Neural progenitor cell (in vitro differentiated cells): ENCODE results near the gene AQP6.

ENCODE experiments used
- EZH2 ChIP-seq: fragments of 200-600 bp; sonication (generic); IDR thresholded peaks from 2 replicates; pipeline ENCODE4 v1.6.1; 2017; ENCODE audit warnings: antibody characterized with exemption, mild to moderate bottlenecking, moderate library complexity
- EZH2phosphoT487 ChIP-seq: fragments of 200-600 bp; sonication (generic); IDR thresholded peaks from 2 replicates; pipeline ENCODE4 v1.6.1; 2017; ENCODE audit warnings: antibody characterized with exemption
- TF ChIP-seq, protein P1 (sequence below): fragments of 200-600 bp; sonication (generic); IDR thresholded peaks from 2 replicates; pipeline ENCODE4 v1.5.1; 2017; ENCODE audit warnings: antibody characterized with exemption, mild to moderate bottlenecking

GRCh38 chr12:49985981-49986380 lies 13.2 kb downstream of the AQP6 start:
- TF ChIP-seq, protein P1, sequence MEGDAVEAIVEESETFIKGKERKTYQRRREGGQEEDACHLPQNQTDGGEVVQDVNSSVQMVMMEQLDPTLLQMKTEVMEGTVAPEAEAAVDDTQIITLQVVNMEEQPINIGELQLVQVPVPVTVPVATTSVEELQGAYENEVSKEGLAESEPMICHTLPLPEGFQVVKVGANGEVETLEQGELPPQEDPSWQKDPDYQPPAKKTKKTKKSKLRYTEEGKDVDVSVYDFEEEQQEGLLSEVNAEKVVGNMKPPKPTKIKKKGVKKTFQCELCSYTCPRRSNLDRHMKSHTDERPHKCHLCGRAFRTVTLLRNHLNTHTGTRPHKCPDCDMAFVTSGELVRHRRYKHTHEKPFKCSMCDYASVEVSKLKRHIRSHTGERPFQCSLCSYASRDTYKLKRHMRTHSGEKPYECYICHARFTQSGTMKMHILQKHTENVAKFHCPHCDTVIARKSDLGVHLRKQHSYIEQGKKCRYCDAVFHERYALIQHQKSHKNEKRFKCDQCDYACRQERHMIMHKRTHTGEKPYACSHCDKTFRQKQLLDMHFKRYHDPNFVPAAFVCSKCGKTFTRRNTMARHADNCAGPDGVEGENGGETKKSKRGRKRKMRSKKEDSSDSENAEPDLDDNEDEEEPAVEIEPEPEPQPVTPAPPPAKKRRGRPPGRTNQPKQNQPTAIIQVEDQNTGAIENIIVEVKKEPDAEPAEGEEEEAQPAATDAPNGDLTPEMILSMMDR = no peak
- TF ChIP-seq EZH2 (no peak), EZH2phosphoT487 (no peak)
